HepG2 (cell line): ENCODE results near the gene APEX1. TPM values are rescaled to one million over a fixed set of nuclear protein-coding genes. Genes with fewer than 3 reads are reported as not detected.

ENCODE experiments used
- AGO1 ChIP-seq: fragments of 200-400 bp; formaldehyde crosslinking; IDR thresholded peaks from 2 replicates; pipeline ENCODE4 v1.6.1; 2017; ENCODE audit warnings: mild to moderate bottlenecking, low read depth, low read length, moderate library complexity; ENCODE audit not compliant: poor library complexity, severe bottlenecking
- ASH2L ChIP-seq: fragments of 300-600, 200-600 bp; sonication (generic); IDR thresholded peaks from 2 replicates; pipeline ENCODE4 v1.7.0; 2017; ENCODE audit warnings: low read depth, mild to moderate bottlenecking, moderate library complexity, mixed read lengths, low read length; ENCODE audit not compliant: insufficient read length
- FOXA1 ChIP-seq, 2 experiments: fragments of 450-650 bp in 1 of 2; sonication (generic) in 1 of 2; formaldehyde crosslinking in 1 of 2; IDR thresholded peaks; 2 replicates each; pipeline versions ENCODE4 v1.4.0 to v1.6.1; 2016 to 2020; ENCODE audit warnings: missing genetic modification reagents in 1 of 2
- HHEX ChIP-seq: IDR thresholded peaks from 2 replicates; pipeline ENCODE4 v1.6.1; 2016; ENCODE audit warnings: control low read depth
- KDM3A ChIP-seq: IDR thresholded peaks from 2 replicates; pipeline ENCODE4 v1.6.1; 2018; ENCODE audit warnings: low read depth, missing compliant biosample characterization
- MATR3 ChIP-seq: sonication (generic); formaldehyde crosslinking; IDR thresholded peaks from 2 replicates; pipeline ENCODE4 v1.4.0; 2020; ENCODE audit warnings: missing genetic modification reagents
- MIXL1 ChIP-seq: IDR thresholded peaks from 2 replicates; pipeline ENCODE4 v1.6.1; 2016
- MTA3 ChIP-seq: sonication (generic); formaldehyde crosslinking; IDR thresholded peaks from 2 replicates; pipeline ENCODE4 v1.4.0; 2020; ENCODE audit warnings: missing genetic modification reagents
- POLR2A ChIP-seq, 2 experiments: IDR thresholded peaks; 2 replicates each; pipeline ENCODE4 v1.6.1; 2011; ENCODE audit warnings: low read depth in 2 of 2, low read length in 2 of 2, mild to moderate bottlenecking in 1 of 2, moderate library complexity in 1 of 2; ENCODE audit not compliant: insufficient read depth in 1 of 2
- PRMT3 ChIP-seq: sonication (generic); formaldehyde crosslinking; IDR thresholded peaks from 2 replicates; pipeline ENCODE4 v1.8.1; 2022; ENCODE audit warnings: low read depth, mild to moderate bottlenecking, moderate library complexity, missing genetic modification reagents, borderline replicate concordance
- TARDBP ChIP-seq: sonication (generic); formaldehyde crosslinking; IDR thresholded peaks from 2 replicates; pipeline ENCODE4 v1.8.0; 2022; ENCODE audit warnings: mild to moderate bottlenecking, missing genetic modification reagents
- TERF1 ChIP-seq: sonication (generic); formaldehyde crosslinking; IDR thresholded peaks from 2 replicates; pipeline ENCODE4 v1.8.0; 2022; ENCODE audit warnings: mild to moderate bottlenecking, missing genetic modification reagents, moderate library complexity
- TFDP1 ChIP-seq: IDR thresholded peaks from 2 replicates; pipeline ENCODE4 v1.6.1; 2016; ENCODE audit warnings: missing compliant biosample characterization, missing genetic modification reagents, borderline replicate concordance
- TMF1 ChIP-seq: sonication (generic); formaldehyde crosslinking; IDR thresholded peaks from 2 replicates; pipeline ENCODE4 v1.8.1; 2022; ENCODE audit warnings: low read depth, missing genetic modification reagents
- ZBTB7A ChIP-seq: sonication (generic); formaldehyde crosslinking; IDR thresholded peaks from 2 replicates; pipeline ENCODE4 v1.8.0; 2022; ENCODE audit warnings: mild to moderate bottlenecking, missing genetic modification reagents
- ZNF207 ChIP-seq: fragments of 450-650 bp; IDR thresholded peaks from 2 replicates; pipeline ENCODE4 v1.6.1; 2016; ENCODE audit warnings: antibody characterized with exemption, borderline replicate concordance
- ZNF318 ChIP-seq: sonication (generic); formaldehyde crosslinking; IDR thresholded peaks from 2 replicates; pipeline ENCODE4 v1.4.0; 2020; ENCODE audit warnings: mild to moderate bottlenecking, missing genetic modification reagents
- ZNF460 ChIP-seq: sonication (generic); formaldehyde crosslinking; IDR thresholded peaks from 2 replicates; pipeline ENCODE4 v1.5.1; 2020; ENCODE audit warnings: missing genetic modification reagents, mild to moderate bottlenecking, borderline replicate concordance
- ZNF639 ChIP-seq: conservative IDR thresholded peaks from 2 replicates; pipeline ENCODE4 v1.6.1; 2018; ENCODE audit warnings: missing genetic modification reagents
- ZNF790 ChIP-seq: sonication (generic); formaldehyde crosslinking; IDR thresholded peaks from 2 replicates; pipeline ENCODE4 v1.8.0; 2022; ENCODE audit warnings: missing genetic modification reagents, mild to moderate bottlenecking, borderline replicate concordance
- polyA plus RNA-seq, 8 experiments: library from polyadenylated mRNA; depleted of rRNA in 3 of 8; stranded (reverse) in 7 of 8; unstranded in 1 of 8; fragments of >200 nt; fragmentation: Illumina TruSeq in 4 of 8; extraction: Trizol in 4 of 8; gene quantifications; 2 replicates each; pipeline versions ENCODE4 v1.2.1 to v1.2.3, GENCODE V29; 2011 to 2016; ENCODE audit warnings: low read depth in 4 of 8, missing spikeins in 1 of 8, mixed read lengths in 1 of 8; ENCODE audit not compliant: insufficient read depth in 1 of 8
- total RNA-seq, 5 experiments: library from RNA; depleted of rRNA; stranded (reverse); fragments of >200 nt; fragmentation: Illumina TruSeq; extraction: Trizol; gene quantifications; 2 replicates each; pipeline ENCODE4 v1.2.3, GENCODE V29; 2016; ENCODE audit warnings: low read depth in 1 of 5

The APEX1 gene
- total and polyA plus RNA-seq, 2 of the 13 experiments (the other 11 are each of a cell fraction or from before 2014, with no cell fraction given) = 171 to 405 TPM

GRCh38 chr14:20418501-20418909 lies 36.5 kb upstream of the APEX1 start (continued):
- TF ChIP-seq ZNF639 (CRISPR knock-in tag) = no peak
- no peak for TF ChIP-seq AGO1
- no peak for TF ChIP-seq TMF1 (CRISPR knock-in tag)
- TF ChIP-seq FOXA1 (IDR thresholded peaks at IDR 0.05) = no peak
- no peak for TF ChIP-seq FOXA1 (CRISPR knock-in tag; IDR thresholded peaks at IDR 0.05)
- TF ChIP-seq PRMT3 (CRISPR knock-in tag) = no peak
- TF ChIP-seq ASH2L = peak; percentile 62
- TF ChIP-seq HHEX (CRISPR knock-in tag) = no peak
- no peak for TF ChIP-seq ZNF790 (CRISPR knock-in tag)
- peak in 1 of 2 experiments; percentile 31; a peak in 1 of 4 replicates for TF ChIP-seq POLR2A (IDR thresholded peaks at IDR 0.05; ENCODE audit: insufficient read depth in 1 of 2, low read depth in 2 of 2, low read length in 2 of 2)
- no peak for TF ChIP-seq TERF1 (CRISPR knock-in tag)
- no peak for TF ChIP-seq ZNF460 (CRISPR knock-in tag)
- TF ChIP-seq MIXL1 (CRISPR knock-in tag) = no peak
- no peak for TF ChIP-seq TFDP1 (CRISPR knock-in tag)
- no peak for TF ChIP-seq KDM3A (CRISPR knock-in tag)
- no peak for TF ChIP-seq ZNF318
- TF ChIP-seq ZNF207 = no peak
- no peak for TF ChIP-seq ZBTB7A
- TF ChIP-seq TARDBP = no peak
- no peak for TF ChIP-seq MATR3 (CRISPR knock-in tag)
- no peak for TF ChIP-seq MTA3
